GM12891 (cell line): ENCODE measurements around the gene CCDC170.

ENCODE experiments used
- POLR2A ChIP-seq: IDR thresholded peaks from 2 replicates; pipeline ENCODE4 v1.6.1; 2011; ENCODE audit warnings: low read depth, low read length, control low read depth
- POLR2AphosphoS5 ChIP-seq: IDR thresholded peaks from 2 replicates; pipeline ENCODE4 v1.6.1; 2011; ENCODE audit warnings: low read depth, low read length, control low read depth
- SPI1 ChIP-seq: IDR thresholded peaks from 2 replicates; pipeline ENCODE4 v1.6.1; 2011; ENCODE audit warnings: low read depth, low read length, control low read depth

- TF ChIP-seq POLR2AphosphoS5 (no peak), POLR2A (no peak), SPI1 (no peak)
Measured at GRCh38 chr6:151553416-151554165, 59.8 kb downstream of the CCDC170 start.
